GM11168 (cell line): Measurements from ENCODE around the gene STK32A.

Experiments
- in situ Hi-C: fragments of 300-500 bp; cut with MboI; formaldehyde crosslinking; loops from one replicate; pipeline ENCODE4 v1.12.0; 2022; ENCODE audit warnings: low sequenced_read_pairs; ENCODE audit not compliant: unreplicated experiment

Gene STK32A

GRCh38 chr5:147410496-147411358 lies 175.9 kb downstream of the STK32A start:
- in situ Hi-C loops: no loop called here

GRCh38 chr5:147411359-147412319 lies 176.8 kb downstream of the STK32A start:
- in situ Hi-C loops: no loop called here

- in situ Hi-C loops: no loop called here
Observed at GRCh38 chr5:147412561-147412960, 177.7 kb downstream of the STK32A start.

GRCh38 chr5:147413266-147413665 lies 178.4 kb downstream of the STK32A start:
- in situ Hi-C loops: no loop called here

GRCh38 chr5:147415651-147416050 lies 180.8 kb downstream of the STK32A start:
- in situ Hi-C loops: no loop called here

- in situ Hi-C loops: no loop called here
Observed at GRCh38 chr5:147417135-147417813, 182.4 kb downstream of the STK32A start.

- in situ Hi-C loops: no loop called here
Observed at GRCh38 chr5:147418613-147419012, 183.8 kb downstream of the STK32A start.

GRCh38 chr5:147426640-147427327 lies 192.0 kb downstream of the STK32A start:
- in situ Hi-C loops: no loop called here

GRCh38 chr5:147427521-147428401 lies 192.9 kb downstream of the STK32A start:
- in situ Hi-C loops: no loop called here

- in situ Hi-C loops: no loop called here
Observed at GRCh38 chr5:147430628-147431027, 195.8 kb downstream of the STK32A start.

- in situ Hi-C loops: no loop called here
Observed at GRCh38 chr5:147431586-147431985, 196.8 kb downstream of the STK32A start.

GRCh38 chr5:147432323-147432722 lies 197.5 kb downstream of the STK32A start:
- in situ Hi-C loops: no loop called here

- in situ Hi-C loops: no loop called here
Observed at GRCh38 chr5:147434049-147434448, 199.2 kb downstream of the STK32A start.

- in situ Hi-C loops: no loop called here
Observed at GRCh38 chr5:147436596-147436995, 201.8 kb downstream of the STK32A start.

- in situ Hi-C loops: no loop called here
Observed at GRCh38 chr5:147437161-147437596, 202.4 kb downstream of the STK32A start.
